ENCODE measurements around the gene SPECC1. TPM values are rescaled to one million over a fixed set of nuclear protein-coding genes. Genes with fewer than 3 reads are reported as not detected.

SPECC1 gene
- total and polyA plus RNA-seq, 2 of the 13 experiments (the other 11 are each of a cell fraction or from before 2014, with no cell fraction given), result 2.3 to 6.9 TPM

DNA sequence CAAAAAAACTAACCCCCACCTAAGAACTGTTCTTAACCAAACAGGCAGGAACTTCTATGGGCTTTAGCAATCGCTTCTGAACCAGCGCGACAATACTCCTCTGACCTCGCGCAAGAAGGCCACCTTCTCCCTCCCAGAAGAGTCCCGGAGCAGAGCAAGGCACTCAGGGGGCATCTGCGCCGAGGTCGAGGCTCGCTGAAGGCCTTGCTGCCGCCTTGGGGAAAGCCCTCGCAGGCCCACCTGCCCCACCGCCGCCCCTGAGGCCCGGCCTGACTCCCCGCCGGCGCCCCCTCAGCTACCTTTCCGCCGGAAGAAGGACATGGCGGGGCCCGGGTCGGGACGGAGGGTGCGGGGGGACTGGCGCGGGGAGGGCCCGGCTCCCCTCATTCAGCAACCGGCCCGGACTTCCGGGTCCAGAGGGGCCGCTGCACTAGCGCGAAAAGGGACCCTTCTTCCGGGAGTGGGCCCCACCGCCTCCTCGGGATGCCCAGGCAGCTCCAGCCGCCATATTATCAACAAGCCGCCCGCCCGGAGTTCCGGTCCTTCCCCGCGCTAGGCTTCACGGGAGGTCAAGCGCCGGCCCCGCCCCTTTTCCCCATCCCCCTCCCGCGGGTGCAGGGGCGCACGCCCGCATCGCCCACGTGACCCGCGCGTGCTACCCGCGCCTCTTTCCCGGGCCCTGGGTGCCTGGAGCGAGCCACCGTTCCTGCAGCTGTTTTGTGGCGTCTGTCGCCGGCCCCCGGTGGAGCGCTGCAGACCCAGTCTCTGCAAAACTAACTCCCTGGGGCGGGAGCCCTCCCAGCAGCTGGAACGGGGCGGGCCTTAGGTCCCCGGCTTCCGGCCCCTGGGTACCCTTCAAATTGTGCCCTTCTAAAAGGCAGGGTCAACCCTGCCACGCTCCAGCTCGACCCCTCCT is 31.6 kb upstream of the SPECC1 start, which contains the start of gene AKAP10 (continued):
- TF ChIP-seq, protein P1, sequence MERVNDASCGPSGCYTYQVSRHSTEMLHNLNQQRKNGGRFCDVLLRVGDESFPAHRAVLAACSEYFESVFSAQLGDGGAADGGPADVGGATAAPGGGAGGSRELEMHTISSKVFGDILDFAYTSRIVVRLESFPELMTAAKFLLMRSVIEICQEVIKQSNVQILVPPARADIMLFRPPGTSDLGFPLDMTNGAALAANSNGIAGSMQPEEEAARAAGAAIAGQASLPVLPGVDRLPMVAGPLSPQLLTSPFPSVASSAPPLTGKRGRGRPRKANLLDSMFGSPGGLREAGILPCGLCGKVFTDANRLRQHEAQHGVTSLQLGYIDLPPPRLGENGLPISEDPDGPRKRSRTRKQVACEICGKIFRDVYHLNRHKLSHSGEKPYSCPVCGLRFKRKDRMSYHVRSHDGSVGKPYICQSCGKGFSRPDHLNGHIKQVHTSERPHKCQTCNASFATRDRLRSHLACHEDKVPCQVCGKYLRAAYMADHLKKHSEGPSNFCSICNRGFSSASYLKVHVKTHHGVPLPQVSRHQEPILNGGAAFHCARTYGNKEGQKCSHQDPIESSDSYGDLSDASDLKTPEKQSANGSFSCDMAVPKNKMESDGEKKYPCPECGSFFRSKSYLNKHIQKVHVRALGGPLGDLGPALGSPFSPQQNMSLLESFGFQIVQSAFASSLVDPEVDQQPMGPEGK (CRISPR knock-in tag; IDR thresholded peaks at IDR 0.05), result peak; percentile 81
- TF ChIP-seq CREB1 (IDR thresholded peaks at IDR 0.05), result no peak
- TF ChIP-seq CREB1 (CRISPR knock-in tag; IDR thresholded peaks at IDR 0.05), result no peak
- peak; percentile 91 for TF ChIP-seq ZNF232 (CRISPR knock-in tag; IDR thresholded peaks at IDR 0.05; ENCODE audit: borderline replicate concordance)
- TF ChIP-seq YEATS2 (CRISPR knock-in tag; IDR thresholded peaks at IDR 0.05; ENCODE audit: borderline replicate concordance), result peak; percentile 78
- no peak for TF ChIP-seq RFX3 (CRISPR knock-in tag; IDR thresholded peaks at IDR 0.05)
- no peak for TF ChIP-seq ARNT (IDR thresholded peaks at IDR 0.05)
- no peak for TF ChIP-seq ZFYVE20 (CRISPR knock-in tag; IDR thresholded peaks at IDR 0.05; ENCODE audit: borderline replicate concordance, low read depth)
- peak; percentile 90 for TF ChIP-seq RBFOX2 (IDR thresholded peaks at IDR 0.05; ENCODE audit: low read depth, low read length)
- TF ChIP-seq, protein P2, sequence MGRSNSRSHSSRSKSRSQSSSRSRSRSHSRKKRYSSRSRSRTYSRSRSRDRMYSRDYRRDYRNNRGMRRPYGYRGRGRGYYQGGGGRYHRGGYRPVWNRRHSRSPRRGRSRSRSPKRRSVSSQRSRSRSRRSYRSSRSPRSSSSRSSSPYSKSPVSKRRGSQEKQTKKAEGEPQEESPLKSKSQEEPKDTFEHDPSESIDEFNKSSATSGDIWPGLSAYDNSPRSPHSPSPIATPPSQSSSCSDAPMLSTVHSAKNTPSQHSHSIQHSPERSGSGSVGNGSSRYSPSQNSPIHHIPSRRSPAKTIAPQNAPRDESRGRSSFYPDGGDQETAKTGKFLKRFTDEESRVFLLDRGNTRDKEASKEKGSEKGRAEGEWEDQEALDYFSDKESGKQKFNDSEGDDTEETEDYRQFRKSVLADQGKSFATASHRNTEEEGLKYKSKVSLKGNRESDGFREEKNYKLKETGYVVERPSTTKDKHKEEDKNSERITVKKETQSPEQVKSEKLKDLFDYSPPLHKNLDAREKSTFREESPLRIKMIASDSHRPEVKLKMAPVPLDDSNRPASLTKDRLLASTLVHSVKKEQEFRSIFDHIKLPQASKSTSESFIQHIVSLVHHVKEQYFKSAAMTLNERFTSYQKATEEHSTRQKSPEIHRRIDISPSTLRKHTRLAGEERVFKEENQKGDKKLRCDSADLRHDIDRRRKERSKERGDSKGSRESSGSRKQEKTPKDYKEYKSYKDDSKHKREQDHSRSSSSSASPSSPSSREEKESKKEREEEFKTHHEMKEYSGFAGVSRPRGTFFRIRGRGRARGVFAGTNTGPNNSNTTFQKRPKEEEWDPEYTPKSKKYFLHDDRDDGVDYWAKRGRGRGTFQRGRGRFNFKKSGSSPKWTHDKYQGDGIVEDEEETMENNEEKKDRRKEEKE (IDR thresholded peaks at IDR 0.05), result no peak
- TF ChIP-seq ZNF251 (CRISPR knock-in tag; IDR thresholded peaks at IDR 0.05), result peak; percentile 91
- TF ChIP-seq PHF5A (CRISPR knock-in tag; IDR thresholded peaks at IDR 0.05; ENCODE audit: low read depth, unreplicated experiment), result no peak
- TF ChIP-seq, protein P3, sequence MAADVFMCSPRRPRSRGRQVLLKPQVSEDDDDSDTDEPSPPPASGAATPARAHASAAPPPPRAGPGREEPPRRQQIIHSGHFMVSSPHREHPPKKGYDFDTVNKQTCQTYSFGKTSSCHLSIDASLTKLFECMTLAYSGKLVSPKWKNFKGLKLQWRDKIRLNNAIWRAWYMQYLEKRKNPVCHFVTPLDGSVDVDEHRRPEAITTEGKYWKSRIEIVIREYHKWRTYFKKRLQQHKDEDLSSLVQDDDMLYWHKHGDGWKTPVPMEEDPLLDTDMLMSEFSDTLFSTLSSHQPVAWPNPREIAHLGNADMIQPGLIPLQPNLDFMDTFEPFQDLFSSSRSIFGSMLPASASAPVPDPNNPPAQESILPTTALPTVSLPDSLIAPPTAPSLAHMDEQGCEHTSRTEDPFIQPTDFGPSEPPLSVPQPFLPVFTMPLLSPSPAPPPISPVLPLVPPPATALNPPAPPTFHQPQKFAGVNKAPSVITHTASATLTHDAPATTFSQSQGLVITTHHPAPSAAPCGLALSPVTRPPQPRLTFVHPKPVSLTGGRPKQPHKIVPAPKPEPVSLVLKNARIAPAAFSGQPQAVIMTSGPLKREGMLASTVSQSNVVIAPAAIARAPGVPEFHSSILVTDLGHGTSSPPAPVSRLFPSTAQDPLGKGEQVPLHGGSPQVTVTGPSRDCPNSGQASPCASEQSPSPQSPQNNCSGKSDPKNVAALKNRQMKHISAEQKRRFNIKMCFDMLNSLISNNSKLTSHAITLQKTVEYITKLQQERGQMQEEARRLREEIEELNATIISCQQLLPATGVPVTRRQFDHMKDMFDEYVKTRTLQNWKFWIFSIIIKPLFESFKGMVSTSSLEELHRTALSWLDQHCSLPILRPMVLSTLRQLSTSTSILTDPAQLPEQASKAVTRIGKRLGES (CRISPR knock-in tag; IDR thresholded peaks at IDR 0.05; ENCODE audit: borderline replicate concordance), result peak; percentile 97
- TF ChIP-seq MXD1 (CRISPR knock-in tag; IDR thresholded peaks at IDR 0.05), result peak; percentile 94
- peak; percentile 66 for TF ChIP-seq ZNF776 (CRISPR knock-in tag; IDR thresholded peaks at IDR 0.05)
- no peak for TF ChIP-seq SIX1 (CRISPR knock-in tag; IDR thresholded peaks at IDR 0.05; ENCODE audit: borderline replicate concordance)
- TF ChIP-seq SMC3 (IDR thresholded peaks at IDR 0.05; ENCODE audit: low read length), result no peak
- TF ChIP-seq ZNF354B (CRISPR knock-in tag; IDR thresholded peaks at IDR 0.05), result no peak
- no peak for TF ChIP-seq ZNF253 (CRISPR knock-in tag; IDR thresholded peaks at IDR 0.05; ENCODE audit: borderline replicate concordance)
- no peak for TF ChIP-seq ZNF335 (CRISPR knock-in tag; IDR thresholded peaks at IDR 0.05)
- TF ChIP-seq ARNTL (CRISPR knock-in tag; IDR thresholded peaks at IDR 0.05), result peak; percentile 93
- no peak; the same call in 1 of the 2 replicates for TF ChIP-seq ZNF446 (CRISPR knock-in tag; IDR thresholded peaks at IDR 0.05)
- 0 out of 2 replicates have a peak, but pooled peaks have one; percentile 76 for TF ChIP-seq ZNF773 (CRISPR knock-in tag; IDR thresholded peaks at IDR 0.05; ENCODE audit: borderline replicate concordance)
